Measurements from ENCODE around the gene TTYH3. TPM values are rescaled to one million over a fixed set of nuclear protein-coding genes. Genes with fewer than 3 reads are reported as not detected.

Gene TTYH3
- total RNA-seq, 2 donors from 2014 or later: 7.0 to 11.1 TPM

GRCh38 chr7:2617325-2617905 is 14.4 kb upstream of the TTYH3 start:
- TF ChIP-seq CTCF (IDR thresholded peaks at IDR 0.05): no peak
- Histone ChIP-seq H3K27ac (peak overlapping the region in 1 of 2 donors; percentile 42), H3K9me3 (no peaks in the 10 kb centered on the region), H3K36me3 (no peaks in the 10 kb centered on the region), H3K4me3 (no peak overlapping the region), H3K27me3 (no peaks in the 10 kb centered on the region), H3K4me1 (peaks cover 0 to 73% of the 10 kb centered on the region in 2 donors)
- no peak for DNase-seq (ENCODE audit: low spot score)

- no peak overlapping the region for H3K27ac ChIP-seq
- H3K4me1 ChIP-seq: peaks cover 0 to 70% of the 10 kb centered on the region in 2 donors
- H3K36me3 ChIP-seq: no peaks in the 10 kb centered on the region
- H3K9me3 ChIP-seq: no peaks in the 10 kb centered on the region
- no peak overlapping the region for H3K4me3 ChIP-seq
- DNase-seq (ENCODE audit: low spot score): no peak
- no peak for TF ChIP-seq CTCF (IDR thresholded peaks at IDR 0.05)
- H3K27me3 ChIP-seq: no peaks in the 10 kb centered on the region
These were observed 12.7 kb upstream of the TTYH3 start for GRCh38 chr7:2619116-2619515.

GRCh38 chr7:2621061-2621828 is 10.5 kb upstream of the TTYH3 start:
- peaks cover 0 to 67% of the 10 kb centered on the region in 2 donors for H3K4me1 ChIP-seq

GRCh38 chr7:2621948-2622640 is 9.7 kb upstream of the TTYH3 start:
- no peaks in the 10 kb centered on the region for H3K36me3 ChIP-seq
- peak overlapping the region in 1 of 2 donors; percentile 21 for H3K27ac ChIP-seq
- H3K9me3 ChIP-seq: no peaks in the 10 kb centered on the region
- no peak for TF ChIP-seq CTCF (IDR thresholded peaks at IDR 0.05)
- H3K4me3 ChIP-seq: no peak overlapping the region
- H3K27me3 ChIP-seq: no peaks in the 10 kb centered on the region
- H3K4me1 ChIP-seq: peaks cover 0 to 63% of the 10 kb centered on the region in 2 donors
- DNase-seq (ENCODE audit: low spot score): no peak

More at GRCh38 chr7:2621061-2621828, 10.5 kb upstream of the TTYH3 start:
- TF ChIP-seq CTCF (IDR thresholded peaks at IDR 0.05): no peak
- H3K27ac ChIP-seq: peak overlapping the region in 1 of 2 donors; percentile 21
- no peaks in the 10 kb centered on the region for H3K9me3 ChIP-seq
- no peaks in the 10 kb centered on the region for H3K27me3 ChIP-seq
- no peaks in the 10 kb centered on the region for H3K36me3 ChIP-seq
- DNase-seq (ENCODE audit: low spot score): no peak
- H3K4me3 ChIP-seq: no peak overlapping the region

- Histone ChIP-seq H3K4me3 (no peak overlapping the region), H3K27me3 (no peaks in the 10 kb centered on the region), H3K4me1 (peaks cover 0 to 61% of the 10 kb centered on the region in 2 donors), H3K36me3 (no peaks in the 10 kb centered on the region), H3K27ac (no peak overlapping the region), H3K9me3 (no peaks in the 10 kb centered on the region)
- DNase-seq (ENCODE audit: low spot score): no peak
- no peak for TF ChIP-seq CTCF (IDR thresholded peaks at IDR 0.05)
These were observed 8.7 kb upstream of the TTYH3 start for GRCh38 chr7:2622869-2623697.
